ENCODE results near the gene STX8. TPM values are rescaled to one million over a fixed set of nuclear protein-coding genes. Genes with fewer than 3 reads are reported as not detected.

Gene STX8
- total RNA-seq, 2 experiments from 2014 or later: 58.7 to 66.3 TPM

GRCh38 chr17:9226130-9226793 is 349.4 kb downstream of the STX8 start:
- ChIA-PET POLR2A (no interaction called here), CTCF (no interaction called here)

- ChIA-PET POLR2A (no interaction called here), CTCF (no interaction called here)
Observed at GRCh38 chr17:9225305-9226101, 350.1 kb downstream of the STX8 start.

- POLR2A ChIA-PET: no interaction called here
- CTCF ChIA-PET: no interaction called here
Observed at GRCh38 chr17:9224485-9224884, 351.1 kb downstream of the STX8 start.

- POLR2A ChIA-PET: no interaction called here
- CTCF ChIA-PET: no interaction called here
Observed at GRCh38 chr17:9223531-9223930, 352.1 kb downstream of the STX8 start.

GRCh38 chr17:9221922-9222180 is 353.8 kb downstream of the STX8 start:
- ChIA-PET POLR2A (no interaction called here), CTCF (no interaction called here)

GRCh38 chr17:9221147-9221921 is 354.3 kb downstream of the STX8 start:
- CTCF ChIA-PET: no interaction called here
- POLR2A ChIA-PET: no interaction called here

- POLR2A ChIA-PET: no interaction called here
- CTCF ChIA-PET: no interaction called here
Observed at GRCh38 chr17:9220398-9221146, 355.0 kb downstream of the STX8 start.

- CTCF ChIA-PET: no interaction called here
- POLR2A ChIA-PET: no interaction called here
Observed at GRCh38 chr17:9219631-9220397, 355.8 kb downstream of the STX8 start.

GRCh38 chr17:9218911-9219310 is 356.7 kb downstream of the STX8 start:
- ChIA-PET POLR2A (no interaction called here), CTCF (interaction anchor here (0.7 kb wide), 1 partner anchor 74 kb away, joined by 3 read pairs; no protein-coding TSS in a partner anchor)

- ChIA-PET POLR2A (no interaction called here), CTCF (interaction anchor here (0.7 kb wide), 1 partner anchor 74 kb away, joined by 3 read pairs; no protein-coding TSS in a partner anchor)
Observed at GRCh38 chr17:9218064-9218635, 357.5 kb downstream of the STX8 start.

GRCh38 chr17:9217151-9218056 is 358.2 kb downstream of the STX8 start:
- CTCF ChIA-PET: no interaction called here

GRCh38 chr17:9215465-9215864 is 360.2 kb downstream of the STX8 start:
- CTCF ChIA-PET: no interaction called here
- POLR2A ChIA-PET: no interaction called here

More at GRCh38 chr17:9217151-9218056, 358.2 kb downstream of the STX8 start:
- POLR2A ChIA-PET: interaction anchor here (0.6 kb wide), 1 partner anchor 215 kb away, joined by 3 read pairs; no protein-coding TSS in a partner anchor

- ChIA-PET CTCF (no interaction called here), POLR2A (no interaction called here)
Observed at GRCh38 chr17:9213303-9213640, 362.3 kb downstream of the STX8 start.

GRCh38 chr17:9212376-9213302 is 363.0 kb downstream of the STX8 start:
- ChIA-PET CTCF (no interaction called here), POLR2A (no interaction called here)

- CTCF ChIA-PET: no interaction called here
- POLR2A ChIA-PET: no interaction called here
Observed at GRCh38 chr17:9211133-9211765, 364.4 kb downstream of the STX8 start.

- POLR2A ChIA-PET: no interaction called here
- CTCF ChIA-PET: no interaction called here
Observed at GRCh38 chr17:9209781-9210370, 365.7 kb downstream of the STX8 start.

GRCh38 chr17:9209347-9209746 is 366.3 kb downstream of the STX8 start:
- POLR2A ChIA-PET: no interaction called here
- CTCF ChIA-PET: no interaction called here
